Muscle layer of colon (tissue), 2 donors: Measurements from ENCODE around the gene B3GNT9.
"Not testable (repeated sequence)": the region's sequence is repeated elsewhere in the genome, so short reads cannot be mapped to it uniquely, and the experiment has no call there.

ENCODE experiments used
- H3K27ac ChIP-seq: one replicate; pipeline ENCODE4 v1.7.0; 2013; ENCODE audit warnings: low read depth, mild to moderate bottlenecking, low read length, moderate library complexity
- H3K27me3 ChIP-seq, 2 donors: one replicate each; pipeline ENCODE4 v1.7.0; 2013; ENCODE audit warnings: low read length in 2 of 2, mild to moderate bottlenecking in 2 of 2; ENCODE audit not compliant: insufficient read depth in 2 of 2, control insufficient read depth in 1 of 2
- H3K36me3 ChIP-seq: one replicate; pipeline ENCODE4 v1.7.0; 2013; ENCODE audit warnings: mild to moderate bottlenecking, low read length; ENCODE audit not compliant: insufficient read depth
- H3K4me1 ChIP-seq: one replicate; pipeline ENCODE4 v1.7.0; 2013; ENCODE audit warnings: mild to moderate bottlenecking, low read length; ENCODE audit not compliant: insufficient read depth
- H3K4me3 ChIP-seq, 2 donors: one replicate each; pipeline ENCODE4 v1.7.0; 2013; ENCODE audit warnings: low read length in 2 of 2, low read depth in 1 of 2, mild to moderate bottlenecking in 1 of 2, moderate library complexity in 1 of 2
- H3K9ac ChIP-seq: one replicate; pipeline ENCODE4 v1.7.0; 2013; ENCODE audit warnings: low read length
- H3K9me3 ChIP-seq: one replicate; pipeline ENCODE4 v1.7.0; 2013; ENCODE audit warnings: mild to moderate bottlenecking, low read length
- donor health status: abdominal sarcoma.
- donor health status: Adenocarcinoma of cecum.

The B3GNT9 gene

DNA sequence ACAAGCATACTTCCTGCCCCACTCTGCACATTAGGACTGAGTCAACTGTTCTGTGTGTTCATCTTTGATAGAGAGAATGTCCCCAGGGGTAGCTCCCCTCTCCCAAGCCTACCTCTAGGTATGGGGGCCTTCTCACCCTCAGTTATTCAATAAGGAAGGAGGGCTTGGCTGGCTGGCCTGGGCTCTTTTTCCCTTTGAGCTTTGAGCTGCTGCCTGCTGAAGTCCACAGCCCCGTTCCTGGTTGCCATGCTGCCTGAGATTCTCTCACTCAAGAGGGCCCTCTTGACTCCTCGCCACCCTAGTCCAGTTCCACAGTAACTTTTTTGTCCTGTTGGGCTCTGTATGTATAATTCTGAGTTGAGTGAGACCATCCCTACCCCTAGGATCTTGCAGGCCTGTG lies 5.1 kb downstream of the B3GNT9 start:
- H3K9ac ChIP-seq: no peak overlapping the region
- H3K27ac ChIP-seq: no peak overlapping the region
- H3K4me3 ChIP-seq: no peak overlapping the region
- H3K4me1 ChIP-seq: no peaks in the 10 kb centered on the region
- peaks cover 69% of the 10 kb centered on the region for H3K36me3 ChIP-seq
- H3K27me3 ChIP-seq: no peaks in the 10 kb centered on the region
- H3K9me3 ChIP-seq: no peaks in the 10 kb centered on the region

DNA sequence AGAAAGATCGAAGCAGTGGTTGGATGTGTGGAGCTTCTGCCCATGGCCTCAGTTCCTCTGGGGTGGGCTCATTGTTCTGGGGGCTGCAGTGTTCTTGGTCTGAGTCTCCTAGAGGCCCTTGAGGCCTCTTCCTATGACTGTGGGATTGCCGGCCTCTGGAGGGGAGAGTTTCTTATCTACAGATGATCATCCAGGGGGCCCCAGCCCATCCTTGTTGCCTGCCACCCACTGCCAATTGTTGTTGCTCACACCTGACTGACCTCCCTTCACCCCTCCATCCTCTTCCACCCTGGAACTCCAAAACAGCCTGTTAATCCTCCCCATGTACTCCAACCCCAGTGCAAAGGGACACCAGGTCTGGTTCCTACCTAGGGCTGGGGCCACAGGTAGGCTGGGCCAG lies 5.9 kb downstream of the B3GNT9 start:
- Histone ChIP-seq H3K4me1 (no peaks in the 10 kb centered on the region), H3K27me3 (no peaks in the 10 kb centered on the region), H3K9ac (no peak overlapping the region), H3K4me3 (no peak overlapping the region), H3K9me3 (no peaks in the 10 kb centered on the region), H3K27ac (no peak overlapping the region), H3K36me3 (peaks cover 77% of the 10 kb centered on the region)

DNA sequence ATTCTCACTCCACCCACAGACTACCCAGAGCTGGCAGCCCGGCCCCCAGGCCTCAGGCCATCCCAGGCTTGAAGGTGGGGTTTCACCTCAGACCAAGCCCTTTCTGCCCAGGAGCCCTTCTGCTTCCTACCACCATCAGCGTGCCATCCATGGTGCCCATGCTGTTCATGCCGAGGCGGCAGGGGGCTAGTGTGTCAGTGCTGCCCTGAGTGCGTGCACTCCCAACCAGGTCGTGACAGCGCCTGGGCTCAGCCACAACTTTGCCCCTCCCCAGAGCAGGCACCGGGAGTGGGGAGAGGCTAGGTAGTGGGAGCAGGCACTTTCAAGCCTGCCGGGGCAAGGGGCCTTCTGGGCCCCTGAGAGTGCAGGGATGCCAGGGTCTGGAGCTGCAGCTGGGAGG lies 8.5 kb downstream of the B3GNT9 start:
- no peaks in the 10 kb centered on the region for H3K4me1 ChIP-seq
- no peak overlapping the region for H3K27ac ChIP-seq
- no peak overlapping the region for H3K4me3 ChIP-seq
- H3K9me3 ChIP-seq: no peaks in the 10 kb centered on the region
- H3K27me3 ChIP-seq: no peaks in the 10 kb centered on the region
- H3K9ac ChIP-seq: no peak overlapping the region
- H3K36me3 ChIP-seq: peaks cover 82% of the 10 kb centered on the region

DNA sequence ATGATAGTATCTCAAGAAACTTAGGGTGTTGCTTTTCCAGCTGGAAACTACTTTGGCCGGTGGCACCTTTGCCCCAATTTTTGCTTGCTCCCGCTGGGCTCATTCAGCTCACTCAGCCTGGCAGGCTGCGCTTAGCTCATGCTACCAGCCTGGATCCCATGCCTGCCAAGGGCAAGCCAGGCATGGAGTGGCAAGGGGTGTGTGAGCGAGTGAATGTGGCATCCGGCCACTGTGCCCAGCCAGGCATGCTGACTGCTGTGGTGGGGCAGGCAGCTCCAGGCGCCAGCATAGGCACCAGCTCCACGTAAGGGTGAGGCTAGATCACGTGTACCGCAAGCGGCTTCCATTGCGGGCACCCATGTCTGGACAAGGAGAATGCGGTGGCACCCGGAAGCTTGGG lies 9.4 kb downstream of the B3GNT9 start:
- Histone ChIP-seq H3K9ac (no peak overlapping the region), H3K36me3 (peaks cover 78% of the 10 kb centered on the region), H3K4me3 (no peak overlapping the region), H3K9me3 (no peaks in the 10 kb centered on the region), H3K27ac (no peak overlapping the region), H3K4me1 (no peaks in the 10 kb centered on the region), H3K27me3 (no peaks in the 10 kb centered on the region)

DNA sequence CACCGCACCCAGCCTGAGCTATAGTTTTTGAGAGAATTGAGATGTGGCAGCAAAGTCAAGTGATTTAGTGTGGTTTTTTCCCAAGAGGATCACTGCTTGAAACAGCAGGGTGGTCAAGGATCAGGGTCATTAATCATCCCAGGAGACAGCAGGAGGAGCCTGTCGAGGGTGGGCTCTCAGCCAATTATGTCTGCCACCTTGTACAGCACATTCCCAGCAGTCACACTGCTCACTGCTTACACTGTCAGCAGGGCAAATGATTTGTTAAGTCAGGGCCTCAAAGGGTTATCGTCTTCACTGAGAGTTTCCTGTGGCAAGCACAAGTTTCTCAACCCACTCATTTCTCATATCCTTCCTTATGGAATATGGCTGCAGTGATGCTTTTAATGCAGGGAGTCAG lies 13.2 kb downstream of the B3GNT9 start:
- H3K36me3 ChIP-seq: peaks cover 76% of the 10 kb centered on the region
- H3K9ac ChIP-seq: no peak overlapping the region
- no peak overlapping the region for H3K4me3 ChIP-seq

DNA sequence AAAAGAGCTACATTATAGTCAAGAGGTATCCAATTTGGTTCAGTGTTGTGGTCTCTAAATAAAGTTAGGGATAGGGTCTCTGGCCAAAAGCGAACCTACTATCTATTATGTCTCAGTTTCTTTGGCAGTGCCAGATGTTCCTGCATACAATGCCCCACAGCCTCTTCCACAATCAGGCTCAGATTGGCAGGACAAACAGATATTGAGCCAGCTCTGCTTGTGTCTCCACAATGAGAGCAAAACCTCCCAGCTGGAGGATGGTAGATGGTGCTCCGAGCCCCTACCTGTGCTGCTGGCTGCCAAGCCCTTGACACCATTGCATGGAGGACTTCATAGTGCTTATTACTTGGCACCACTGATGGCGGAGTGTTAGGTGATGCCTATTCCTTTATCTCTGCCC lies 21.4 kb downstream of the B3GNT9 start:
- H3K27me3 ChIP-seq: no peaks in the 10 kb centered on the region
- no peaks in the 10 kb centered on the region for H3K4me1 ChIP-seq
- no peak overlapping the region for H3K4me3 ChIP-seq
- no peak overlapping the region for H3K9ac ChIP-seq
- H3K36me3 ChIP-seq: peaks cover 51% of the 10 kb centered on the region
- no peak overlapping the region for H3K27ac ChIP-seq
- no peaks in the 10 kb centered on the region for H3K9me3 ChIP-seq

More for the DNA sequence above, 13.2 kb downstream of the B3GNT9 start:
- H3K9me3 ChIP-seq: no peaks in the 10 kb centered on the region
- H3K4me1 ChIP-seq: no peaks in the 10 kb centered on the region
- no peak overlapping the region for H3K27ac ChIP-seq
- H3K27me3 ChIP-seq: no peaks in the 10 kb centered on the region

DNA sequence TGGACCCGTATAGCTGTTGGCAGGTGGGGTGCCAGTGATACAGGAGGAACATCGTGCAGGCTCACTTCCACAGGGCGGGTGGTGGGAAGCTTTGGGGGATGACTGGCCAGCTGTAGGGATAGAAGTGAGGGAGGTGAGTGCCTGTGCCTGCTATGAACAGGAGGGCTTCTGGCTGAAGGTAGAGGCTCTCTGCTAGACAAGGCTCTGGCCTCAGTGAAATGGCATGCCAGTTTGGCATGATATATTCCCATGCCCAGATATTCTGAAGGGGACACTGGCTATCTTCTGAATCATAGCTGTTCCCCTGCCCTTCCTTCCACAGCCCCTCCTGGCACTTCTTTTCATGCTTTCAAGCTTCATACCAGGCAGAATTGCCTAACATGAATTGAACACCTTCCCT lies 21.9 kb downstream of the B3GNT9 start:
- Histone ChIP-seq H3K9ac (no peak overlapping the region), H3K4me3 (no peak overlapping the region), H3K27ac (no peak overlapping the region), H3K27me3 (no peaks in the 10 kb centered on the region), H3K4me1 (no peaks in the 10 kb centered on the region), H3K36me3 (peaks cover 45% of the 10 kb centered on the region), H3K9me3 (no peaks in the 10 kb centered on the region)

DNA sequence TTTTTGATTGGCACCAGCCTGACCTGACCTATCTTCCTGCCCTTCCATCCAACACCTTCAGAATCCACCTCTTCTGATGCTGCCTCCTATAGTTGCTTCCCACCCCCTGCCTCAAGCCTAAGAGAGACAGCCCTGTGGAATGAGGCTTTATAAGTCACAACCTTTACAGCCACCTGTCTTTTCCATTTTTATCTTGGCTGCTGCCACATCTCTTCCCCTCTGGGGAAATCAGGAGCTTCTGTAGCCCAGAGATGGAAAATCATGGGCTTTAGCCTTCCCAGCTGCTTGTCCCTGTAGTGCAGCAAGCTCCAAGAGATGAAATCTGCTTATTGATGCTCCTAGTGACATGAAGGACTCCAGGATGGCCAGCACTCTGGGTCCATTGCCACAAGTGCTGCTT lies 22.4 kb downstream of the B3GNT9 start:
- Histone ChIP-seq H3K27ac (no peak overlapping the region), H3K9ac (no peak overlapping the region), H3K9me3 (no peaks in the 10 kb centered on the region), H3K36me3 (peaks cover 47% of the 10 kb centered on the region), H3K27me3 (no peaks in the 10 kb centered on the region), H3K4me1 (no peaks in the 10 kb centered on the region), H3K4me3 (no peak overlapping the region)

DNA sequence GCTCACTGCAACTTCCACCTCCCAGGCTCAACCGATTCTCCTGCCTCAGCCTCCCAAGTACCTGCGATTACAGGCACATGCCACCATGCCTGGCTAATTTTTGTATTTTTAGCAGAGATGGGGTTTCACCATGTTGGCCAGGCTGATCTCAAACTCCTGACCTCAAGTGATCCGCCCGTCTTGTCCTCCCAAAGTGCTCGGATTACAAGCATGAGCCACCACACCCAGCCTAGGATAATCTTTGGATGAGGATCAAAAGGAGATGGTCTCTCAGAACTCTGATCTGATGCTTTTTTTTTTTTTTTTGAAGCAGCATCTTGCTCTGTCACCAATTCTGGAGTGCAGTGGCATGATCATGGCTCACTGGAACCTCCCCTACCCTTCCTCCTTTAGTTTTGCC lies 28.0 kb downstream of the B3GNT9 start:
- not testable (repeated sequence) for H3K4me1 ChIP-seq, H3K9me3 ChIP-seq, H3K4me3 ChIP-seq, H3K27me3 ChIP-seq, H3K27ac ChIP-seq, H3K9ac ChIP-seq
- peaks cover 44% of the 10 kb centered on the region for H3K36me3 ChIP-seq

DNA sequence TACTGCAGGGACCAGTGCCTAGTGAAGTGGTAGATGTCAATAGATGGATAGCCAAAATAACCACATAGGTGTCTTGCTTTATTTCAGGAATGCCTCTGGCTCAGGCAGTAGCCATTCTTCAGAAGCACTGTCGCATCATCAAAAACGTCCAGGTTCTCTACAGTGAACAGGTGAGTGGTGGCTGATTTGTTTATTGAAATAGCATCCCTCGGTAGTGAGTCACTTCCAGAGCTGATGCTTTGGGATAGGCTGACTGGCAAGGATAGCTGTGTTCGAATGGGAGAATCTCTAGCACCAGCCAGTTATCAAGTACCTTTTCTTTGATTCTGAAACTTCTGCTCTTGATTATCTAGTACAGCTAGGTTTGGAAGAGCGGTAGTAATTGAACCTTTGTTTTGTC lies 30.8 kb downstream of the B3GNT9 start:
- Histone ChIP-seq H3K27ac (no peak overlapping the region), H3K27me3 (no peaks in the 10 kb centered on the region), H3K9me3 (no peaks in the 10 kb centered on the region), H3K36me3 (peaks cover 39% of the 10 kb centered on the region), H3K9ac (no peak overlapping the region), H3K4me3 (no peak overlapping the region), H3K4me1 (no peaks in the 10 kb centered on the region)

DNA sequence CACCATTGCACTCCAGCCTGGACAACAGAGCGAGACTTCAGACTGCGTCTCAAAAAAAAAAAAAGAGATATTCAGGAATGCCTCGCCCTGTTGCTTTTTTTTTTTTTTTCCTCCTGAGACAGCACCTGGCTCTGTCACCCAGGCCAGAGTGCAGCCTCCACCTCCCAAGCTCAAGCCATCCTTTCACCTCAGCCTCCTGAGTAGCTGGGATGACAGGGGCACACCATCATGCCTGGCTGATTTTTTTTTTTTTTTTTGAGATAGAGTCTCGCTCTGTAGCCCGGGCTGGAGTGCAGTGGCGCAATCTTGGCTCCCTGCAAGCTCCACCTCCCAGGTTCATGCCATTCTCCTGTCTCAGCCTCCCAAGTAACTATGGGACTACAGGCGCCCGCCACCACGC lies 33.1 kb downstream of the B3GNT9 start:
- no peaks in the 10 kb centered on the region for H3K9me3 ChIP-seq
- no peaks in the 10 kb centered on the region for H3K4me1 ChIP-seq
- H3K9ac ChIP-seq: no peak overlapping the region
- H3K27me3 ChIP-seq: no peaks in the 10 kb centered on the region
- H3K36me3 ChIP-seq: peaks cover 29% of the 10 kb centered on the region
- H3K27ac ChIP-seq: no peak overlapping the region
- no peak overlapping the region for H3K4me3 ChIP-seq

DNA sequence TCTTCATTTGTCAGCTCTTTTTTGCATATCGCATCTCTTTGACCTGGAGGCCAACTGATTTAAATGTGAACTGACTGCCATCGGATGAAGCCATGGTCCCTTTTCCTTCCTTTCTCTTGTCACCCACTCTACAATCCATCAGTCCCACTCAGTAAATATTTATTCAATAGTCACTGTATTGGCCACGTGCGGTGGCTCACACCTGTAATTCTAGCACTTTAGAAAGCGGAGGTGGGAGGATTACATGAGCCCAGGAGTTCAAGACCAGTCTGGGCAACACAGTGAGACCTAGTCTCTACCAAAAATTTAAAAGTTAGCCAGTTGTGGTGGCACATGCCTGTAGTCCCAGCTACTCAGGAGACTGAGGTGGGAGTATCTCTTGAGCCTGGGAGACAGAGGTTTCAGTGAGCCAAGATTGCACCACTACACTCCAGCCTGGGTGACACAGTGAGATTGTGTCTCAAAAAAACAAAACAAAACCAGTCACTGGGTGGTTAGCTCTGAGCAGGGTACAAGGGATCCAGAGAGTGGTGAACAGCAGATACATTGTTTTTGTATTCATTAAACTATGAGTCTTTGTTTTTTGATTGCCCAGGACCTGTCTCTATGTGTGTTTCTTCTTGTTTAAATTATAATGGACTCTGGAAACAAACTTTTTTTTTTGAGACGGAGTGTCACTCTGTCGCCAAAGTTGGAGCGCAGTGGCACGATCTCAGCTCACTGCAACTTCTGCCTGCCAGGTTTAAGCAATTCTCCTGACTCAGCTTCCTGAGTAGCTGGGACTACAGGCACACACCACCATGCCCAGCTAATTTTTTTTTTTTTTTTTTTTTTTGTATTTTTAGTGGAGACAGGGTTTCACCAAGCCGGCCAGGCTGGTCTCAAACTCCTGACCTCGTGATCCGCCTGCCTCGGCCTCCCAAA lies 34.1 kb downstream of the B3GNT9 start:
- no peaks in the 10 kb centered on the region for H3K27me3 ChIP-seq
- no peak overlapping the region for H3K4me3 ChIP-seq
- H3K36me3 ChIP-seq: peaks cover 20% of the 10 kb centered on the region
- no peak overlapping the region for H3K27ac ChIP-seq
- H3K9me3 ChIP-seq: no peaks in the 10 kb centered on the region
- no peak overlapping the region for H3K9ac ChIP-seq
- no peaks in the 10 kb centered on the region for H3K4me1 ChIP-seq
